T-cell (primary cell): ENCODE measurements around the gene TAC3. TPM values are rescaled to one million over a fixed set of nuclear protein-coding genes. Genes with fewer than 3 reads are reported as not detected.
"Not testable (repeated sequence)": the region's sequence is repeated elsewhere in the genome, so short reads cannot be mapped to it uniquely, and the experiment has no call there.

Experiments used
- ATAC-seq, 4 experiments: fragments of 200-7000 bp in 3 of 4; fragments of 150-1000 bp in 1 of 4; cut with Tn5 transposase; replicated peaks in 1 of 4; 1 replicate in 3 of 4; 2 replicates in 1 of 4; pipeline ENCODE4 v1.10.0; 2021; ENCODE audit warnings: moderate library complexity in 3 of 4, mild to moderate bottlenecking in 2 of 4, moderate number of reproducible peaks in 1 of 4
- CTCF ChIA-PET, 2 donors: fragments of 300-600 bp; sonication (Branson Sonifier 250); formaldehyde crosslinking; loops; one replicate each; lab custom pipeline; 2022; ENCODE audit warnings: antibody characterized with exemption in 2 of 2; lab: Charles Lee
- POLR2A ChIA-PET, 2 donors: fragments of 300-600 bp; sonication (Branson Sonifier 250); formaldehyde crosslinking; loops; one replicate each; lab custom pipeline; 2022; ENCODE audit warnings: antibody characterized with exemption in 2 of 2; lab: Charles Lee
- DNase-seq, 35 experiments: peaks; one replicate each; pipeline versions ENCODE4 v3.0.0 to v3.0.0-alpha.2; 2013 to 2023
- H3K27ac ChIP-seq: one replicate; pipeline ENCODE4 v1.5.1; 2013; ENCODE audit warnings: low read length
- H3K27me3 ChIP-seq, 2 experiments: replicated peaks in 1 of 2; 1 replicate in 1 of 2; 2 replicates in 1 of 2; pipeline versions ENCODE4 v1.6.1 to v1.7.0; 2013; ENCODE audit warnings: low read length in 1 of 2, mixed read lengths in 1 of 2; ENCODE audit not compliant: control insufficient read depth in 2 of 2, insufficient read depth in 2 of 2; ENCODE audit errors: extremely low read depth in 1 of 2
- H3K36me3 ChIP-seq, 2 donors: 1 replicate in 1 of 2; 2 replicates in 1 of 2; pipeline versions ENCODE4 v1.6.1 to v1.7.0; 2013; ENCODE audit warnings: low read length in 1 of 2; ENCODE audit not compliant: control insufficient read depth in 2 of 2, insufficient read depth in 1 of 2; ENCODE audit errors: extremely low read depth in 1 of 2
- H3K4me1 ChIP-seq, 2 experiments: 1 replicate in 1 of 2; 2 replicates in 1 of 2; pipeline versions ENCODE4 v1.6.1 to v1.7.0; 2013; ENCODE audit warnings: low read length in 2 of 2, mixed read lengths in 1 of 2; ENCODE audit not compliant: insufficient read depth in 2 of 2, control insufficient read depth in 1 of 2; ENCODE audit errors: extremely low read depth in 1 of 2
- H3K4me3 ChIP-seq, 2 donors: 1 replicate in 1 of 2; 2 replicates in 1 of 2; pipeline versions ENCODE4 v1.5.1 to v1.7.0; 2013; ENCODE audit warnings: mild to moderate bottlenecking in 2 of 2, low read length in 1 of 2, moderate library complexity in 1 of 2; ENCODE audit not compliant: control insufficient read depth in 1 of 2; ENCODE audit errors: extremely low read depth in 1 of 2
- H3K9me3 ChIP-seq: 2 replicates; pipeline ENCODE4 v1.7.0; 2013
- H3K27ac Mint-ChIP-seq, 2 donors: one replicate each; pipeline ENCODE4 v1.8.0; 2020 to 2021; ENCODE audit warnings: mild to moderate bottlenecking in 2 of 2, mixed read lengths in 2 of 2
- H3K27me3 Mint-ChIP-seq, 2 donors: one replicate each; pipeline ENCODE4 v1.8.0; 2021 to 2022; ENCODE audit warnings: mixed read lengths in 2 of 2
- H3K36me3 Mint-ChIP-seq: one replicate; pipeline ENCODE4 v1.8.0; 2021; ENCODE audit warnings: mixed read lengths
- H3K4me1 Mint-ChIP-seq, 3 donors: one replicate each; pipeline ENCODE4 v1.8.0; 2020 to 2022; ENCODE audit warnings: mixed read lengths in 3 of 3, mild to moderate bottlenecking in 1 of 3
- H3K4me3 Mint-ChIP-seq, 3 donors: one replicate each; pipeline ENCODE4 v1.8.0; 2020 to 2022; ENCODE audit warnings: mild to moderate bottlenecking in 3 of 3, mixed read lengths in 3 of 3, moderate library complexity in 3 of 3
- H3K9me3 Mint-ChIP-seq, 3 donors: one replicate each; pipeline ENCODE4 v1.8.0; 2020 to 2022; ENCODE audit warnings: mixed read lengths in 3 of 3
- WGBS: methylation state at CpG from one replicate; pipeline ENCODE4 v1.1.5; 2013; ENCODE audit warnings: missing lambda C conversion rate; ENCODE audit not compliant: insufficient coverage; 5-methylcytosine and 5-hydroxymethylcytosine counted together
- total RNA-seq, 35 experiments: library from RNA in 6 of 35; stranded (reverse) in 6 of 35; fragments of 120-200 nt in 1 of 35; gene quantifications; one replicate each; pipeline versions ENCODE4 v1.2.1 to v1.2.4 and lab custom pipeline; 2013 to 2026

The TAC3 gene
- total RNA-seq = under 1 TPM in 2 of 5 donors, not detected in 3; 0.55 to 0.63 TPM
- total RNA-seq (2013) = not detected
- 0 to 0.55 (median 0) reads per million in 29 experiments for total RNA-seq (lab: John Stamatoyannopoulos, UW)

- CTCF ChIA-PET = interaction anchor here in 1 of 2 donors (1.3 kb wide), 1 partner anchor 15 kb away, joined by 4 read pairs; no protein-coding TSS in a partner anchor
- Mint-ChIP-seq H3K27ac (no peak within 1 kb of the TSS), H3K4me3 (no peak within 1 kb of the TSS), H3K4me1 (peaks cover 29 to 62% (median 42%) of the 10 kb centered on the region in 3 donors), H3K36me3 (no peaks in the 10 kb centered on the region), H3K27me3 (peaks cover 0 to 14% of the 10 kb centered on the region in 2 donors), H3K9me3 (no peaks in the 10 kb centered on the region)
- no peak for DNase-seq
- Histone ChIP-seq H3K27me3 (peaks cover 0 to 20% of the 10 kb centered on the region in 2 experiments), H3K4me1 (peaks cover 19 to 22% of the 10 kb centered on the region in 2 experiments), H3K27ac (no peak within 1 kb of the TSS), H3K4me3 (no peak within 1 kb of the TSS), H3K9me3 (no peaks in the 10 kb centered on the region), H3K36me3 (no peaks in the 10 kb centered on the region)
- POLR2A ChIA-PET = no interaction called here
- ATAC-seq = no peak
- no CpG with 5 or more reads among the region's 6 CpGs for WGBS
These were observed at the start of gene TAC3 for GRCh38 chr12:57016348-57016747. Gene TAC3, minus strand, starts transcription at chr12:57016529. Its CDS starts 732 bp downstream, at chr12:57015797.

- no peaks in the 10 kb centered on the region for H3K27me3 Mint-ChIP-seq
- Histone ChIP-seq H3K27me3 (no peaks in the 10 kb centered on the region), H3K4me3 (peak overlapping the region in 1 of 2 donors; percentile 26), H3K36me3 (peaks cover 0 to 7% of the 10 kb centered on the region in 2 donors), H3K4me1 (peaks cover 4 to 13% of the 10 kb centered on the region in 2 experiments), H3K9me3 (no peaks in the 10 kb centered on the region), H3K27ac (peak overlapping the region; percentile 91)
- peak overlapping the region; percentile 72 to 76 (median 75) for H3K4me3 Mint-ChIP-seq
- ChIA-PET POLR2A (interaction anchor here in 1 of 2 donors (1.0 kb wide), 1 partner anchor 48 kb away, joined by 3 read pairs; no protein-coding TSS in a partner anchor), CTCF (interaction anchor here (0.7 to 4.3 kb wide), 4 partner anchors 48 to 100 kb away, joined by 3 to 42 read pairs (median 12); partner anchors contain the start of genes STAT6 (in 2 of the 2) and ZBTB39 (in 1 of the 2))
- DNase-seq (peak in 32 of 35 experiments; percentile 17 to 91 (median 61)), ATAC-seq (peak; percentile 84 to 99 (median 88))
- peak overlapping the region; percentile 96 to 97 for H3K27ac Mint-ChIP-seq
- no peaks in the 10 kb centered on the region for H3K9me3 Mint-ChIP-seq
- no CpG with 5 or more reads among the region's 5 CpGs for WGBS
- peaks cover 19% of the 10 kb centered on the region for H3K36me3 Mint-ChIP-seq
- peaks cover 18 to 31% (median 29%) of the 10 kb centered on the region in 3 donors for H3K4me1 Mint-ChIP-seq
These were observed 47.8 kb upstream of the TAC3 start for GRCh38 chr12:57063991-57064685.

GRCh38 chr12:57058454-57058853, 42.1 kb upstream of the TAC3 start:
- Mint-ChIP-seq H3K27me3 (no peaks in the 10 kb centered on the region), H3K4me3 (no peak overlapping the region), H3K27ac (peak overlapping the region; percentile 7 to 30), H3K36me3 (peaks cover 20% of the 10 kb centered on the region), H3K9me3 (no peaks in the 10 kb centered on the region), H3K4me1 (peaks cover 6 to 11% (median 9%) of the 10 kb centered on the region in 3 donors)
- 100% methylated on average over 1 of the region's 1 CpG for WGBS
- CTCF ChIA-PET = interaction anchor here in 1 of 2 donors (1.2 to 1.4 kb wide), 2 partner anchors 47 to 184 kb away, joined by 3 to 4 read pairs; no protein-coding TSS in a partner anchor
- no peaks in the 10 kb centered on the region for H3K9me3 ChIP-seq
- H3K36me3 ChIP-seq = peaks cover 3 to 26% of the 10 kb centered on the region in 2 donors
- no peaks in the 10 kb centered on the region for H3K27me3 ChIP-seq
- ATAC-seq = no peak
- H3K27ac ChIP-seq = no peak overlapping the region
- POLR2A ChIA-PET = no interaction called here
- no peak overlapping the region for H3K4me3 ChIP-seq
- DNase-seq = no peak
- peaks cover 4 to 6% of the 10 kb centered on the region in 2 experiments for H3K4me1 ChIP-seq

- peaks cover 0 to 6% (median 5%) of the 10 kb centered on the region in 3 donors for H3K4me1 Mint-ChIP-seq
- peaks cover 20% of the 10 kb centered on the region for H3K36me3 Mint-ChIP-seq
- ChIA-PET POLR2A (no interaction called here), CTCF (interaction anchor here (0.9 to 1.0 kb wide), 2 partner anchors 29 to 67 kb away, joined by 4 read pairs; no protein-coding TSS in a partner anchor)
- ATAC-seq = no peak
- Histone ChIP-seq H3K4me3 (no peak overlapping the region), H3K4me1 (no peaks in the 10 kb centered on the region), H3K27ac (no peak overlapping the region), H3K27me3 (no peaks in the 10 kb centered on the region), H3K36me3 (peaks cover 3 to 26% of the 10 kb centered on the region in 2 donors), H3K9me3 (no peaks in the 10 kb centered on the region)
- no peak for DNase-seq
- 100% methylated on average over 1 of the region's 6 CpGs for WGBS
- no peak overlapping the region for H3K4me3 Mint-ChIP-seq
- no peaks in the 10 kb centered on the region for H3K27me3 Mint-ChIP-seq
- H3K27ac Mint-ChIP-seq = no peak overlapping the region
- H3K9me3 Mint-ChIP-seq = no peaks in the 10 kb centered on the region
These were observed 40.9 kb upstream of the TAC3 start for GRCh38 chr12:57057067-57057751.

- Histone ChIP-seq H3K9me3 (no peaks in the 10 kb centered on the region), H3K4me3 (no peak overlapping the region), H3K4me1 (no peaks in the 10 kb centered on the region), H3K27ac (no peak overlapping the region), H3K36me3 (peaks cover 3 to 26% of the 10 kb centered on the region in 2 donors), H3K27me3 (no peaks in the 10 kb centered on the region)
- H3K4me1 Mint-ChIP-seq = peaks cover 0 to 5% (median 3%) of the 10 kb centered on the region in 3 donors
- ChIA-PET CTCF (no interaction called here), POLR2A (no interaction called here)
- no peaks in the 10 kb centered on the region for H3K9me3 Mint-ChIP-seq
- no peak overlapping the region for H3K27ac Mint-ChIP-seq
- H3K4me3 Mint-ChIP-seq = no peak overlapping the region
- peaks cover 18% of the 10 kb centered on the region for H3K36me3 Mint-ChIP-seq
- DNase-seq (no peak), ATAC-seq (no peak)
- WGBS = no CpG with 5 or more reads among the region's 3 CpGs
- H3K27me3 Mint-ChIP-seq = no peaks in the 10 kb centered on the region
These were observed 39.5 kb upstream of the TAC3 start for GRCh38 chr12:57055824-57056223.

- POLR2A ChIA-PET, DNase-seq, CTCF ChIA-PET, H3K27me3 ChIP-seq, H3K4me1 ChIP-seq, H3K27me3 Mint-ChIP-seq, H3K4me3 ChIP-seq, H3K9me3 Mint-ChIP-seq, H3K9me3 ChIP-seq, H3K4me1 Mint-ChIP-seq, ATAC-seq, H3K4me3 Mint-ChIP-seq, H3K27ac ChIP-seq, H3K27ac Mint-ChIP-seq, H3K36me3 Mint-ChIP-seq: not testable (repeated sequence)
- WGBS = 100% methylated on average over 1 of the region's 4 CpGs
- H3K36me3 ChIP-seq = peaks cover 3 to 16% of the 10 kb centered on the region in 2 donors
These were observed 37.6 kb upstream of the TAC3 start for GRCh38 chr12:57053901-57054300.
